ENCODE data around the gene MAP10. TPM values are rescaled to one million over a fixed set of nuclear protein-coding genes. Genes with fewer than 3 reads are reported as not detected.

MAP10 gene
- total and polyA plus RNA-seq, 3 experiments from 2014 or later: 1.4 to 1.8 (median 1.4) TPM

GRCh38 chr1:232812560-232812959 is 7.3 kb downstream of the MAP10 start:
- Histone ChIP-seq H3K27ac (ENCODE audit: low read depth, low read length) (no peak overlapping the region), H3K27me3 (ENCODE audit: insufficient read depth, low read length, poor library complexity, severe bottlenecking) (no peaks in the 10 kb centered on the region), H3K4me1 (ENCODE audit: insufficient read depth, low read length) (no peaks in the 10 kb centered on the region), H3K9me3 (ENCODE audit: low read length) (no peaks in the 10 kb centered on the region), H3K4me3 (ENCODE audit: low read length) (no peak overlapping the region), H3K36me3 (ENCODE audit: insufficient read depth, low read length) (no peaks in the 10 kb centered on the region)
- no peak for DNase-seq
- Mint-ChIP-seq H3K27me3 (peaks cover 0 to 1% of the 10 kb centered on the region in 2 donors), H3K9me3 (peaks cover 10 to 41% (median 26%) of the 10 kb centered on the region in 5 donors), H3K36me3 (peaks cover 0 to 23% (median 0%) of the 10 kb centered on the region in 3 donors), H3K4me3 (no peak overlapping the region), H3K4me1 (peaks cover 0 to 4% (median 0%) of the 10 kb centered on the region in 3 donors), H3K27ac (no peak overlapping the region)
- POLR2A ChIA-PET: no interaction called here
- CTCF ChIA-PET: no interaction called here

DNA sequence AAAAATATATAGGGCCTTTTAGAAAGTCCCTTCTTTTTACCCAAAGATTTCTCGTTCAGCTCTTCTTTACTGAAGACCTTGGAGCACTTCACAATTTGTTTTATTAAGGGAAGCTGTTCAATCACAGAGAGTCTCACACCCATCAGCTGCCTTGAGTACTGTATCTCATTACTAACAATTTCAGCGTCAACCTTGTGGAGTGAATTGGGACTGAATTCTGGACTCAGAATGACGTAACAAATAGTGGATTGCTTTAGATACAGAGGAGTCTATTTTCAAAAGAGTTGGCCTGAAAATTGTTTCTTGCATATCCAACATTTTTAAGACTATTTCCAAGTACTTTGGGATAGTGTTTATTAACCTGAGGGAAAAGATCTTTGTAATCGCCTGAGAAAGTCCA is 7.9 kb downstream of the MAP10 start:
- DNase-seq: no peak
- peaks cover 0 to 20% (median 0%) of the 10 kb centered on the region in 3 donors for H3K36me3 Mint-ChIP-seq

DNA sequence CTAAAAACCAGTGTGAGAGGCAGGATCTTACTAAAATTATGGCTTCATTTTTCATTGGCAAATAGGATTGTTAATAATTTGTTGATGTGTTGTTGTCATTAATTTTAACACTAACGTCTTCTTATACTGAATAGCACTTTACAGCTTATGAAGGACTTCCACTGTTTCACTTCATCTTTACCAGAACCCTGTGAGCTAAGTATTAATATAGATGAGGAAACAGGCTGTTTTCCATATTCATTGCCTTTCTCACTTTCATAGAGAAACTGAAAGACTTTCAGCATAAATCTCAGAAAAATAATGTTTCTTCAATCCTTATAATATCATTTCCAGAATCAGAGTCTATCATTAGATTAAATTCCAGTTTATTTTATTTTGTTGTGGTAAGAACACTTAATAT is 8.5 kb downstream of the MAP10 start:
- Mint-ChIP-seq H3K36me3 (peaks cover 0 to 16% (median 0%) of the 10 kb centered on the region in 3 donors), H3K27ac (no peak overlapping the region), H3K27me3 (peaks cover 0 to 1% of the 10 kb centered on the region in 2 donors), H3K4me3 (no peak overlapping the region), H3K4me1 (peaks cover 0 to 4% (median 0%) of the 10 kb centered on the region in 3 donors), H3K9me3 (peaks cover 7 to 32% (median 20%) of the 10 kb centered on the region in 5 donors)
- ChIA-PET CTCF (no interaction called here), POLR2A (no interaction called here)
- Histone ChIP-seq H3K27ac (ENCODE audit: low read depth, low read length) (no peak overlapping the region), H3K27me3 (ENCODE audit: insufficient read depth, low read length, poor library complexity, severe bottlenecking) (no peaks in the 10 kb centered on the region), H3K4me3 (ENCODE audit: low read length) (no peak overlapping the region), H3K4me1 (ENCODE audit: insufficient read depth, low read length) (no peaks in the 10 kb centered on the region), H3K36me3 (ENCODE audit: insufficient read depth, low read length) (no peaks in the 10 kb centered on the region), H3K9me3 (ENCODE audit: low read length) (no peaks in the 10 kb centered on the region)
- DNase-seq: no peak

More for the DNA sequence above, 7.9 kb downstream of the MAP10 start:
- Histone ChIP-seq H3K36me3 (ENCODE audit: insufficient read depth, low read length) (no peaks in the 10 kb centered on the region), H3K9me3 (ENCODE audit: low read length) (no peaks in the 10 kb centered on the region), H3K4me3 (ENCODE audit: low read length) (no peak overlapping the region), H3K27me3 (ENCODE audit: insufficient read depth, low read length, poor library complexity, severe bottlenecking) (no peaks in the 10 kb centered on the region), H3K27ac (ENCODE audit: low read depth, low read length) (no peak overlapping the region), H3K4me1 (ENCODE audit: insufficient read depth, low read length) (no peaks in the 10 kb centered on the region)
- ChIA-PET POLR2A (no interaction called here), CTCF (no interaction called here)
- peaks cover 0 to 4% (median 0%) of the 10 kb centered on the region in 3 donors for H3K4me1 Mint-ChIP-seq
- peaks cover 0 to 1% of the 10 kb centered on the region in 2 donors for H3K27me3 Mint-ChIP-seq
- H3K9me3 Mint-ChIP-seq: peaks cover 7 to 37% (median 22%) of the 10 kb centered on the region in 5 donors
- H3K27ac Mint-ChIP-seq: no peak overlapping the region
- H3K4me3 Mint-ChIP-seq: no peak overlapping the region

DNA sequence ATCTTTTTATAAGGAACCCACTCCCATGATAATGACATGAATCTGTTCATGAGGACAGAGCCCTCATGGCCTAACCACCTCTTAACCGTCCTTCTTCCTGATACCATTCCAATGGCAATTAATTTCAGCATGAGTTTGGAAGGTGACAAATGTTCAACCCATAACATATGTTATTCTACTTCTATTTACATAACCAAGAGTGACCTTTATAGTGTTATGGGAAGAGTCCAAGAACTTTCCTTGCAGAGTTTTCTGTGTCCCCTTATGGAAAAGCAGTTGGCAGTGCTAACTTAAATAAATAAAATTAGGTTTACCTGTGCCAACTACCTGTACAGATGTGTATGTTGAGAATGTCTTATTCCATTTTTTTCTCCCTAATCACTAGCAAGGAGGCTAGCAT is 11.1 kb downstream of the MAP10 start:
- Mint-ChIP-seq H3K4me3 (no peak overlapping the region), H3K4me1 (no peaks in the 10 kb centered on the region), H3K27ac (no peak overlapping the region), H3K9me3 (peaks cover 3 to 19% (median 8%) of the 10 kb centered on the region in 5 donors), H3K27me3 (peaks cover 5 to 8% of the 10 kb centered on the region in 2 donors), H3K36me3 (peaks cover 0 to 8% (median 0%) of the 10 kb centered on the region in 3 donors)
- ChIA-PET CTCF (no interaction called here), POLR2A (no interaction called here)
- Histone ChIP-seq H3K9me3 (ENCODE audit: low read length) (no peaks in the 10 kb centered on the region), H3K27me3 (ENCODE audit: insufficient read depth, low read length, poor library complexity, severe bottlenecking) (no peaks in the 10 kb centered on the region), H3K36me3 (ENCODE audit: insufficient read depth, low read length) (no peaks in the 10 kb centered on the region), H3K27ac (ENCODE audit: low read depth, low read length) (no peak overlapping the region), H3K4me1 (ENCODE audit: insufficient read depth, low read length) (no peaks in the 10 kb centered on the region), H3K4me3 (ENCODE audit: low read length) (no peak overlapping the region)
- DNase-seq: no peak

DNA sequence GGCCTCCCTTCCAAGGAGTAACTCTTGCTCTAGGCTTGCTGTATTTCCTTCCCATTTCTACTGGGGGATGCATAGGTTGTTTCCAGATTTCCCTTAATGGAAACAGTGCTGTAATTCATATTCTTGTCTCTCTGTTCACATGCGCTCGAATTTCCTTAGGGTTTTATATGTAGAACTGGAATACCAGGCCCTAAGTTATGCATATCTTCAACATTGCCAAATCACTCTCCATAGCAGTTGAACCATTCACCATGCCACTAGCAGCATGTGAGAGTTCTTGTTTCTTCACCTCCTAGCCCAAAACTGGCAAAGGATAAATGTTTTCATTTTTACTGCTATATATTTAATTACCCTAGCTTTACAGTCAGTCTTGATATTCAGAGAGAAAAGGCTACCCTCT is 12.8 kb downstream of the MAP10 start:
- Histone ChIP-seq H3K36me3 (ENCODE audit: insufficient read depth, low read length) (no peaks in the 10 kb centered on the region), H3K4me1 (ENCODE audit: insufficient read depth, low read length) (no peaks in the 10 kb centered on the region), H3K9me3 (ENCODE audit: low read length) (no peaks in the 10 kb centered on the region), H3K4me3 (ENCODE audit: low read length) (no peak overlapping the region), H3K27ac (ENCODE audit: low read depth, low read length) (no peak overlapping the region), H3K27me3 (ENCODE audit: insufficient read depth, low read length, poor library complexity, severe bottlenecking) (no peaks in the 10 kb centered on the region)
- Mint-ChIP-seq H3K9me3 (peaks cover 0 to 7% (median 4%) of the 10 kb centered on the region in 5 donors), H3K4me1 (no peaks in the 10 kb centered on the region), H3K27me3 (peaks cover 4 to 16% of the 10 kb centered on the region in 2 donors), H3K27ac (no peak overlapping the region), H3K4me3 (no peak overlapping the region), H3K36me3 (no peaks in the 10 kb centered on the region)
- ChIA-PET POLR2A (no interaction called here), CTCF (no interaction called here)
- no peak for DNase-seq

DNA sequence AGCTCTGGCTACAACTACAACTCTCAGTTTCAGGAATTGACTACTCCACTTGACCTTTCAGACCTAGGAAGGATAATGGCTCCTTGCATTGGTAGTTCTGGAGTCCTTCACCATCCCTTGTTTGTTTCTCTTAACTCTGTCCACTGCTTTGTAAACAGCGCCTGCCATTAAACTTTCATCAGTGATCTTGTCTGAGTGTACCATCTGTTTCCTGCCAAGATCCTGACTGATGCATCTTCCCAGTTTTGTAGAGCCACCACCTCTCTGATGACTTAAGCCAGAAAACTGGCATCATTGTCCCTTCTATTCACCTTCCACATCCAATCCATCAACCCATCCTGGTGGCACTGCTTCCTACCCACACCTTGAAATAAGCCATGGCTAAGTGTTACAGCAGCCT is 15.2 kb downstream of the MAP10 start:
- no peaks in the 10 kb centered on the region for H3K4me1 Mint-ChIP-seq
- no peak overlapping the region for H3K4me3 Mint-ChIP-seq
- H3K9me3 ChIP-seq (ENCODE audit: low read length): no peaks in the 10 kb centered on the region
- no peak for DNase-seq
- ChIA-PET POLR2A (no interaction called here), CTCF (no interaction called here)
- H3K4me1 ChIP-seq (ENCODE audit: insufficient read depth, low read length): no peaks in the 10 kb centered on the region
- no peak overlapping the region for H3K27ac Mint-ChIP-seq
- no peaks in the 10 kb centered on the region for H3K27me3 ChIP-seq (ENCODE audit: insufficient read depth, low read length, poor library complexity, severe bottlenecking)
- peaks cover 4 to 17% of the 10 kb centered on the region in 2 donors for H3K27me3 Mint-ChIP-seq
- H3K27ac ChIP-seq (ENCODE audit: low read depth, low read length): no peak overlapping the region
- no peaks in the 10 kb centered on the region for H3K36me3 Mint-ChIP-seq
- no peaks in the 10 kb centered on the region for H3K36me3 ChIP-seq (ENCODE audit: insufficient read depth, low read length)
- H3K9me3 Mint-ChIP-seq: peaks cover 0 to 4% (median 0%) of the 10 kb centered on the region in 5 donors
- no peak overlapping the region for H3K4me3 ChIP-seq (ENCODE audit: low read length)

GRCh38 chr1:232822530-232822929 is 17.3 kb downstream of the MAP10 start:
- Histone ChIP-seq H3K9me3 (ENCODE audit: low read length) (no peaks in the 10 kb centered on the region), H3K4me3 (ENCODE audit: low read length) (no peak overlapping the region), H3K27ac (ENCODE audit: low read depth, low read length) (no peak overlapping the region), H3K27me3 (ENCODE audit: insufficient read depth, low read length, poor library complexity, severe bottlenecking) (no peaks in the 10 kb centered on the region), H3K4me1 (ENCODE audit: insufficient read depth, low read length) (no peaks in the 10 kb centered on the region), H3K36me3 (ENCODE audit: insufficient read depth, low read length) (no peaks in the 10 kb centered on the region)
- no peaks in the 10 kb centered on the region for H3K9me3 Mint-ChIP-seq
- no peaks in the 10 kb centered on the region for H3K4me1 Mint-ChIP-seq
- ChIA-PET POLR2A (no interaction called here), CTCF (no interaction called here)
- H3K4me3 Mint-ChIP-seq: no peak overlapping the region
- H3K27me3 Mint-ChIP-seq: peaks cover 4 to 24% of the 10 kb centered on the region in 2 donors
- no peak for DNase-seq
- no peak overlapping the region for H3K27ac Mint-ChIP-seq
- no peaks in the 10 kb centered on the region for H3K36me3 Mint-ChIP-seq

DNA sequence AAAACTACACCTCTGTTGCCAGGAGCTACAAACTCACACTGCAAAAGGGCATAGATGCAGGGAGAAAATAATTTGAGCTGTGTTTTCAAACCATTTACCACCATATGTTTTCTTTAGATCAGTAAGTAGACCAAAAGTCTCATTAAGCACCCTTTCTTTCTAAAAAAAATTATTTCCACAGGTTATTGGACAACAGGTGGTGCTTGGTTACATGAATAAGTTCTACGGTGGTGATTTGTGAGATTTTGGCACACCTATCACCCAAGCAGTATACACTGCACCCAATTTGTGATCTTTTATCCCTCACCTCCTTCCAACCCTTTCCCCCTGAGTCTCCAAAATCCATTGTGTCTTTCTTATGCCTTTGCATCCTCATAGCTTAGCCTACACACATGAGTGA is 21.1 kb downstream of the MAP10 start:
- H3K9me3 ChIP-seq (ENCODE audit: low read length): no peaks in the 10 kb centered on the region
- Mint-ChIP-seq H3K27ac (no peak overlapping the region), H3K4me1 (no peaks in the 10 kb centered on the region), H3K27me3 (peaks cover 8 to 45% of the 10 kb centered on the region in 2 donors), H3K36me3 (no peaks in the 10 kb centered on the region), H3K4me3 (no peak overlapping the region), H3K9me3 (no peaks in the 10 kb centered on the region)
- CTCF ChIA-PET: no interaction called here
- H3K27me3 ChIP-seq (ENCODE audit: insufficient read depth, low read length, poor library complexity, severe bottlenecking): no peaks in the 10 kb centered on the region
- POLR2A ChIA-PET: no interaction called here
- H3K4me1 ChIP-seq (ENCODE audit: insufficient read depth, low read length): no peaks in the 10 kb centered on the region
- H3K27ac ChIP-seq (ENCODE audit: low read depth, low read length): no peak overlapping the region
- H3K4me3 ChIP-seq (ENCODE audit: low read length): no peak overlapping the region
- no peaks in the 10 kb centered on the region for H3K36me3 ChIP-seq (ENCODE audit: insufficient read depth, low read length)
- no peak for DNase-seq

- POLR2A ChIA-PET: no interaction called here
These were observed 25.4 kb downstream of the MAP10 start for GRCh38 chr1:232830661-232831060.

More at GRCh38 chr1:232830661-232831060, 25.4 kb downstream of the MAP10 start:
- H3K36me3 ChIP-seq (ENCODE audit: insufficient read depth, low read length): no peaks in the 10 kb centered on the region
- H3K4me1 Mint-ChIP-seq: no peaks in the 10 kb centered on the region
- peaks cover 13 to 46% of the 10 kb centered on the region in 2 donors for H3K27me3 Mint-ChIP-seq
- H3K9me3 Mint-ChIP-seq: no peaks in the 10 kb centered on the region
- H3K4me1 ChIP-seq (ENCODE audit: insufficient read depth, low read length): no peaks in the 10 kb centered on the region
- H3K9me3 ChIP-seq (ENCODE audit: low read length): no peaks in the 10 kb centered on the region
- H3K27me3 ChIP-seq (ENCODE audit: insufficient read depth, low read length, poor library complexity, severe bottlenecking): no peaks in the 10 kb centered on the region
- H3K4me3 ChIP-seq (ENCODE audit: low read length): no peak overlapping the region
- DNase-seq: no peak
- no peak overlapping the region for H3K27ac ChIP-seq (ENCODE audit: low read depth, low read length)
- CTCF ChIA-PET: no interaction called here
- no peaks in the 10 kb centered on the region for H3K36me3 Mint-ChIP-seq
- H3K27ac Mint-ChIP-seq: no peak overlapping the region
- no peak overlapping the region for H3K4me3 Mint-ChIP-seq
